Transverse colon (tissue), 3 donors: ENCODE measurements around the gene GALNT12.

ENCODE experiments used
- POLR2A ChIP-seq: fragments of 450-650 bp; IDR thresholded peaks from one replicate; pipeline ENCODE4 v1.6.1; 2016; ENCODE audit warnings: antibody characterized with exemption, mild to moderate bottlenecking, moderate library complexity
- TF ChIP-seq, protein P1 (sequence below), 5 experiments: fragments of 200-600 bp in 3 of 5; fragments of 450-650 bp in 2 of 5; sonication (generic) in 3 of 5; IDR thresholded peaks; 1 replicate in 2 of 5; 2 replicates in 3 of 5; pipeline ENCODE4 v1.5.1; 2016 to 2017; ENCODE audit warnings: antibody characterized with exemption in 5 of 5, inconsistent platforms in 3 of 5, mild to moderate bottlenecking in 2 of 5, moderate library complexity in 1 of 5

DNA sequence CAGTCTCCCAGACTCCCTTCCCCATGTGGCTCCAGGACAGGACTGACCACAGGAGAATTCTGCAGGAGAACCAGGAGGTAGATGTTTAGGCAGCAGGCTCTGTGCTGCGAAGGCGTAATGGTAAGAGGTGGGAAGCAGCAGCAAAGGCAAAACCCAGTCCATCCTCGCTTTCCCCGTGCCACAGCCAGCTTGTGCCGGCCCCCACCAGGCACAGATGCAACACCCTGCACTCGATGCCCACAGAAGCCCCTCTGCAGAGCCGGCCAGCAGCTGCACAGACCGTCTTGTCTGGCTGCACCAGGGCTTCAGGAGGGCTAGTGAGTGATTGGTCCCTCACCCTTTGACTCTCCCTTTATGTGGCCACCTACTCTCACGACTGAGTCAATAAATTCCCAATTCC lies 39.1 kb upstream of the GALNT12 start:
- TF ChIP-seq, protein P1, sequence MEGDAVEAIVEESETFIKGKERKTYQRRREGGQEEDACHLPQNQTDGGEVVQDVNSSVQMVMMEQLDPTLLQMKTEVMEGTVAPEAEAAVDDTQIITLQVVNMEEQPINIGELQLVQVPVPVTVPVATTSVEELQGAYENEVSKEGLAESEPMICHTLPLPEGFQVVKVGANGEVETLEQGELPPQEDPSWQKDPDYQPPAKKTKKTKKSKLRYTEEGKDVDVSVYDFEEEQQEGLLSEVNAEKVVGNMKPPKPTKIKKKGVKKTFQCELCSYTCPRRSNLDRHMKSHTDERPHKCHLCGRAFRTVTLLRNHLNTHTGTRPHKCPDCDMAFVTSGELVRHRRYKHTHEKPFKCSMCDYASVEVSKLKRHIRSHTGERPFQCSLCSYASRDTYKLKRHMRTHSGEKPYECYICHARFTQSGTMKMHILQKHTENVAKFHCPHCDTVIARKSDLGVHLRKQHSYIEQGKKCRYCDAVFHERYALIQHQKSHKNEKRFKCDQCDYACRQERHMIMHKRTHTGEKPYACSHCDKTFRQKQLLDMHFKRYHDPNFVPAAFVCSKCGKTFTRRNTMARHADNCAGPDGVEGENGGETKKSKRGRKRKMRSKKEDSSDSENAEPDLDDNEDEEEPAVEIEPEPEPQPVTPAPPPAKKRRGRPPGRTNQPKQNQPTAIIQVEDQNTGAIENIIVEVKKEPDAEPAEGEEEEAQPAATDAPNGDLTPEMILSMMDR (IDR thresholded peaks at IDR 0.05) = no peak
- no peak for TF ChIP-seq POLR2A
